HepG2 (cell line): Measurements from ENCODE around the gene PNO1. TPM values are rescaled to one million over a fixed set of nuclear protein-coding genes. Genes with fewer than 3 reads are reported as not detected.
A peak's percentile ranks its signal among the peaks of the same experiment; 100 is the strongest.

Source experiments
- CBX1 ChIP-seq: IDR thresholded peaks from one replicate; pipeline ENCODE4 v1.6.1; 2016; ENCODE audit warnings: antibody characterized with exemption, low read depth
- ERF ChIP-seq: IDR thresholded peaks from 2 replicates; pipeline ENCODE4 v1.6.1; 2018; ENCODE audit warnings: missing biosample characterization, missing genetic modification reagents
- ETV5 ChIP-seq: IDR thresholded peaks from 2 replicates; pipeline ENCODE4 v1.6.1; 2018; ENCODE audit warnings: missing biosample characterization, missing genetic modification reagents, inconsistent platforms, borderline replicate concordance
- KDM3A ChIP-seq: IDR thresholded peaks from 2 replicates; pipeline ENCODE4 v1.6.1; 2018; ENCODE audit warnings: low read depth, missing compliant biosample characterization
- NFIB ChIP-seq: sonication (generic); formaldehyde crosslinking; IDR thresholded peaks from 2 replicates; pipeline ENCODE4 v1.9.0; 2021; ENCODE audit warnings: missing genetic modification reagents, mild to moderate bottlenecking, borderline replicate concordance
- PHF21A ChIP-seq: sonication (generic); formaldehyde crosslinking; IDR thresholded peaks from 2 replicates; pipeline ENCODE4 v1.5.0; 2020; ENCODE audit warnings: mild to moderate bottlenecking, missing genetic modification reagents
- TEAD3 ChIP-seq: optimal IDR thresholded peaks from 2 replicates; pipeline ENCODE3; 2016; ENCODE audit warnings: borderline replicate concordance
- ZBTB14 ChIP-seq: sonication (generic); formaldehyde crosslinking; IDR thresholded peaks from 2 replicates; pipeline ENCODE4 v1.4.0; 2020; ENCODE audit warnings: missing genetic modification reagents
- ZNF780A ChIP-seq: sonication (generic); formaldehyde crosslinking; IDR thresholded peaks from 2 replicates; pipeline ENCODE4 v1.8.0; 2022; ENCODE audit warnings: mild to moderate bottlenecking, missing genetic modification reagents, moderate library complexity
- ZNF788 ChIP-seq: sonication (generic); formaldehyde crosslinking; IDR thresholded peaks from 2 replicates; pipeline ENCODE4 v1.5.0; 2020; ENCODE audit warnings: mild to moderate bottlenecking, missing genetic modification reagents, borderline replicate concordance
- ZSCAN12 ChIP-seq: sonication (generic); formaldehyde crosslinking; IDR thresholded peaks from 2 replicates; pipeline ENCODE4 v1.9.0; 2021; ENCODE audit warnings: mild to moderate bottlenecking, missing genetic modification reagents
- polyA plus RNA-seq, 8 experiments: library from polyadenylated mRNA; depleted of rRNA in 3 of 8; stranded (reverse) in 7 of 8; unstranded in 1 of 8; fragments of >200 nt; fragmentation: Illumina TruSeq in 4 of 8; extraction: Trizol in 4 of 8; gene quantifications; 2 replicates each; pipeline versions ENCODE4 v1.2.1 to v1.2.3, GENCODE V29; 2011 to 2016; ENCODE audit warnings: low read depth in 4 of 8, missing spikeins in 1 of 8, mixed read lengths in 1 of 8; ENCODE audit not compliant: insufficient read depth in 1 of 8
- total RNA-seq, 5 experiments: library from RNA; depleted of rRNA; stranded (reverse); fragments of >200 nt; fragmentation: Illumina TruSeq; extraction: Trizol; gene quantifications; 2 replicates each; pipeline ENCODE4 v1.2.3, GENCODE V29; 2016; ENCODE audit warnings: low read depth in 1 of 5
- TF ChIP-seq, protein P1 (sequence below): sonication (generic); formaldehyde crosslinking; IDR thresholded peaks from 2 replicates; pipeline ENCODE4 v1.4.0; 2020; ENCODE audit warnings: missing genetic modification reagents
- TF ChIP-seq, protein P2 (sequence below): sonication (generic); formaldehyde crosslinking; IDR thresholded peaks from 2 replicates; pipeline ENCODE4 v1.5.0; 2020; ENCODE audit warnings: missing genetic modification reagents
- TF ChIP-seq, protein P3 (sequence below), 2 experiments: sonication (generic) in 1 of 2; formaldehyde crosslinking in 1 of 2; IDR thresholded peaks; 2 replicates each; pipeline versions ENCODE4 v1.4.0 to v1.6.1; 2018 to 2020; ENCODE audit warnings: missing genetic modification reagents in 2 of 2, borderline replicate concordance in 1 of 2, low read depth in 1 of 2, mild to moderate bottlenecking in 1 of 2, missing biosample characterization in 1 of 2
- TF ChIP-seq, protein P4 (sequence below): sonication (generic); formaldehyde crosslinking; IDR thresholded peaks from 2 replicates; pipeline ENCODE4 v1.5.1; 2020; ENCODE audit warnings: mild to moderate bottlenecking, missing genetic modification reagents, borderline replicate concordance
- TF ChIP-seq, protein P5 (sequence below): sonication (generic); formaldehyde crosslinking; IDR thresholded peaks from 2 replicates; pipeline ENCODE4 v1.5.1; 2020; ENCODE audit warnings: mild to moderate bottlenecking, missing genetic modification reagents, borderline replicate concordance

The PNO1 gene
- total and polyA plus RNA-seq, 2 of the 13 experiments (the other 11 are each of a cell fraction or from before 2014, with no cell fraction given): 12.8 to 48.5 TPM

DNA sequence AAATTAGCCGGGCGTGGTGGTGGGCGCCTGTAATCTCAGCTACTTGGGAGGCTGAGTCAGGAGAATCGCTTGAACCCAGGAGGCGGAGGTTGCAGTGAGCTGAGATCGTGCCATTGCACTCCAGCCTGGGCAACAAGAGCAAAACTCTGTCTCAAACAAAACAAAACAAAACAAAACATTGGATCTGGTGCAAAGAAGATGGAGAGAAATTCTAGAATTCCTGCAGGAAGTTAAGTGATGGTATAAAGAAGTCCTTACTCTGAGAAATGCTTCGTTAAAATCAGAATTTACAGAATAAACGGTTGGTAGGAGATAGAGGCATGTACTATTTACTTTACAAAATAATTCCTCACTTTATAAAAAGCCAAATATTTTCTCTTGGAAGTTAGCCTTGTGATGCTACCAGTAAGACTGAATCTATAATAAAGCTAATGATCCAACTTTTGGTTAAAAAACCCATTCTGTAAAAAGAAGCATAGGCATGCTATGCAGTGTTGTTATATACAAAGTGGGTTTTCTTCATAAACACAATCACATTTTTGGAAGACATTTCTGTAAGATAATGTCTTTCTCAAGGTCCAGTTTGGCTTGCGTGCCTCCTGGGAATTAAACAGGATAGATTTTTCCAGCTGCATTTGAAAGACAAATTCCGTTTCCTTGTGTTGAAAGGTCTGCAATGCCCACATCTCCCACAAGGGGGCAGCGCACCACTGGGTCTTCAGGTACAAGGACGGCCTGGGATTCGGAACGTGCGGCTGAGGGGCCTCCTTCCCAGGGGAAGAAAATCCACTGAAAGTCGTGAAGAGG is 35.6 kb upstream of the PNO1 start (continued):
- TF ChIP-seq ZBTB14 (CRISPR knock-in tag) (no peak), ZSCAN12 (CRISPR knock-in tag) (no peak), ERF (no peak), CBX1 (no peak), ZNF780A (no peak), KDM3A (CRISPR knock-in tag) (no peak), NFIB (no peak), ETV5 (CRISPR knock-in tag) (no peak), TEAD3 (peak; percentile 46), ZNF788 (CRISPR knock-in tag) (no peak), PHF21A (CRISPR knock-in tag) (no peak)
- TF ChIP-seq, protein P1, sequence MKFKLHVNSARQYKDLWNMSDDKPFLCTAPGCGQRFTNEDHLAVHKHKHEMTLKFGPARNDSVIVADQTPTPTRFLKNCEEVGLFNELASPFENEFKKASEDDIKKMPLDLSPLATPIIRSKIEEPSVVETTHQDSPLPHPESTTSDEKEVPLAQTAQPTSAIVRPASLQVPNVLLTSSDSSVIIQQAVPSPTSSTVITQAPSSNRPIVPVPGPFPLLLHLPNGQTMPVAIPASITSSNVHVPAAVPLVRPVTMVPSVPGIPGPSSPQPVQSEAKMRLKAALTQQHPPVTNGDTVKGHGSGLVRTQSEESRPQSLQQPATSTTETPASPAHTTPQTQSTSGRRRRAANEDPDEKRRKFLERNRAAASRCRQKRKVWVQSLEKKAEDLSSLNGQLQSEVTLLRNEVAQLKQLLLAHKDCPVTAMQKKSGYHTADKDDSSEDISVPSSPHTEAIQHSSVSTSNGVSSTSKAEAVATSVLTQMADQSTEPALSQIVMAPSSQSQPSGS (CRISPR knock-in tag): no peak
- TF ChIP-seq, protein P2, sequence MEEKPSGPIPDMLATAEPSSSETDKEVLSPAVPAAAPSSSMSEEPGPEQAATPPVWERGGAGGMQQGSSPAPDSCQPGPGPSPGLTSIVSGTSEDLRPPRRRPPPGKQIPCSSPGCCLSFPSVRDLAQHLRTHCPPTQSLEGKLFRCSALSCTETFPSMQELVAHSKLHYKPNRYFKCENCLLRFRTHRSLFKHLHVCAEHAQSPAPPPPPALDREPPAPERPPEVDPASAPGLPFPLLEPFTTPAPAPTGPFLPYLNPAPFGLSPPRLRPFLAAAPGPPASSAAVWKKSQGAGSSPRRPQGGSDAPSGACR (CRISPR knock-in tag): no peak
- TF ChIP-seq, protein P3, sequence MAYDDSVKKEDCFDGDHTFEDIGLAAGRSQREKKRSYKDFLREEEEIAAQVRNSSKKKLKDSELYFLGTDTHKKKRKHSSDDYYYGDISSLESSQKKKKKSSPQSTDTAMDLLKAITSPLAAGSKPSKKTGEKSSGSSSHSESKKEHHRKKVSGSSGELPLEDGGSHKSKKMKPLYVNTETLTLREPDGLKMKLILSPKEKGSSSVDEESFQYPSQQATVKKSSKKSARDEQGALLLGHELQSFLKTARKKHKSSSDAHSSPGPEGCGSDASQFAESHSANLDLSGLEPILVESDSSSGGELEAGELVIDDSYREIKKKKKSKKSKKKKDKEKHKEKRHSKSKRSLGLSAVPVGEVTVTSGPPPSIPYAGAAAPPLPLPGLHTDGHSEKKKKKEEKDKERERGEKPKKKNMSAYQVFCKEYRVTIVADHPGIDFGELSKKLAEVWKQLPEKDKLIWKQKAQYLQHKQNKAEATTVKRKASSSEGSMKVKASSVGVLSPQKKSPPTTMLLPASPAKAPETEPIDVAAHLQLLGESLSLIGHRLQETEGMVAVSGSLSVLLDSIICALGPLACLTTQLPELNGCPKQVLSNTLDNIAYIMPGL (CRISPR knock-in tag; IDR thresholded peaks at IDR 0.05; ENCODE audit: borderline replicate concordance in 1 of 2, low read depth in 1 of 2): peak; percentile 40 to 71; a peak in 1 of 4 replicates
- TF ChIP-seq, protein P4, sequence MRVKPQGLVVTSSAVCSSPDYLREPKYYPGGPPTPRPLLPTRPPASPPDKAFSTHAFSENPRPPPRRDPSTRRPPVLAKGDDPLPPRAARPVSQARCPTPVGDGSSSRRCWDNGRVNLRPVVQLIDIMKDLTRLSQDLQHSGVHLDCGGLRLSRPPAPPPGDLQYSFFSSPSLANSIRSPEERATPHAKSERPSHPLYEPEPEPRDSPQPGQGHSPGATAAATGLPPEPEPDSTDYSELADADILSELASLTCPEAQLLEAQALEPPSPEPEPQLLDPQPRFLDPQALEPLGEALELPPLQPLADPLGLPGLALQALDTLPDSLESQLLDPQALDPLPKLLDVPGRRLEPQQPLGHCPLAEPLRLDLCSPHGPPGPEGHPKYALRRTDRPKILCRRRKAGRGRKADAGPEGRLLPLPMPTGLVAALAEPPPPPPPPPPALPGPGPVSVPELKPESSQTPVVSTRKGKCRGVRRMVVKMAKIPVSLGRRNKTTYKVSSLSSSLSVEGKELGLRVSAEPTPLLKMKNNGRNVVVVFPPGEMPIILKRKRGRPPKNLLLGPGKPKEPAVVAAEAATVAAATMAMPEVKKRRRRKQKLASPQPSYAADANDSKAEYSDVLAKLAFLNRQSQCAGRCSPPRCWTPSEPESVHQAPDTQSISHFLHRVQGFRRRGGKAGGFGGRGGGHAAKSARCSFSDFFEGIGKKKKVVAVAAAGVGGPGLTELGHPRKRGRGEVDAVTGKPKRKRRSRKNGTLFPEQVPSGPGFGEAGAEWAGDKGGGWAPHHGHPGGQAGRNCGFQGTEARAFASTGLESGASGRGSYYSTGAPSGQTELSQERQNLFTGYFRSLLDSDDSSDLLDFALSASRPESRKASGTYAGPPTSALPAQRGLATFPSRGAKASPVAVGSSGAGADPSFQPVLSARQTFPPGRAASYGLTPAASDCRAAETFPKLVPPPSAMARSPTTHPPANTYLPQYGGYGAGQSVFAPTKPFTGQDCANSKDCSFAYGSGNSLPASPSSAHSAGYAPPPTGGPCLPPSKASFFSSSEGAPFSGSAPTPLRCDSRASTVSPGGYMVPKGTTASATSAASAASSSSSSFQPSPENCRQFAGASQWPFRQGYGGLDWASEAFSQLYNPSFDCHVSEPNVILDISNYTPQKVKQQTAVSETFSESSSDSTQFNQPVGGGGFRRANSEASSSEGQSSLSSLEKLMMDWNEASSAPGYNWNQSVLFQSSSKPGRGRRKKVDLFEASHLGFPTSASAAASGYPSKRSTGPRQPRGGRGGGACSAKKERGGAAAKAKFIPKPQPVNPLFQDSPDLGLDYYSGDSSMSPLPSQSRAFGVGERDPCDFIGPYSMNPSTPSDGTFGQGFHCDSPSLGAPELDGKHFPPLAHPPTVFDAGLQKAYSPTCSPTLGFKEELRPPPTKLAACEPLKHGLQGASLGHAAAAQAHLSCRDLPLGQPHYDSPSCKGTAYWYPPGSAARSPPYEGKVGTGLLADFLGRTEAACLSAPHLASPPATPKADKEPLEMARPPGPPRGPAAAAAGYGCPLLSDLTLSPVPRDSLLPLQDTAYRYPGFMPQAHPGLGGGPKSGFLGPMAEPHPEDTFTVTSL (CRISPR knock-in tag): no peak
- TF ChIP-seq, protein P5, sequence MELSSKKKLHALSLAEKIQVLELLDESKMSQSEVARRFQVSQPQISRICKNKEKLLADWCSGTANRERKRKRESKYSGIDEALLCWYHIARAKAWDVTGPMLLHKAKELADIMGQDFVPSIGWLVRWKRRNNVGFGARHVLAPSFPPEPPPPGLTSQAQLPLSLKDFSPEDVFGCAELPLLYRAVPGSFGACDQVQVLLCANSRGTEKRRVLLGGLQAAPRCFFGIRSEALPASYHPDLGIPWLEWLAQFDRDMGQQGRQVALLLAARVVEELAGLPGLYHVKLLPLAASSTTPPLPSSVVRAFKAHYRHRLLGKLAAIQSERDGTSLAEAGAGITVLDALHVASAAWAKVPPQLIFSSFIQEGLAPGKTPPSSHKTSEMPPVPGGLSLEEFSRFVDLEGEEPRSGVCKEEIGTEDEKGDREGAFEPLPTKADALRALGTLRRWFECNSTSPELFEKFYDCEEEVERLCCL: no peak
